HG03159 (cell line): ENCODE results near the gene TMEM69.
A peak's percentile ranks its signal among the peaks of the same experiment; 100 is the strongest.
"Not testable (repeated sequence)": the region's sequence is repeated elsewhere in the genome, so short reads cannot be mapped to it uniquely, and the experiment has no call there.

ENCODE experiments used
- ATAC-seq: cut with Tn5 transposase; IDR thresholded peaks from one replicate; pipeline ENCODE4 v1.9.1; 2021; ENCODE audit warnings: mild to moderate bottlenecking, moderate library complexity; ENCODE audit not compliant: unreplicated experiment

Gene TMEM69

DNA sequence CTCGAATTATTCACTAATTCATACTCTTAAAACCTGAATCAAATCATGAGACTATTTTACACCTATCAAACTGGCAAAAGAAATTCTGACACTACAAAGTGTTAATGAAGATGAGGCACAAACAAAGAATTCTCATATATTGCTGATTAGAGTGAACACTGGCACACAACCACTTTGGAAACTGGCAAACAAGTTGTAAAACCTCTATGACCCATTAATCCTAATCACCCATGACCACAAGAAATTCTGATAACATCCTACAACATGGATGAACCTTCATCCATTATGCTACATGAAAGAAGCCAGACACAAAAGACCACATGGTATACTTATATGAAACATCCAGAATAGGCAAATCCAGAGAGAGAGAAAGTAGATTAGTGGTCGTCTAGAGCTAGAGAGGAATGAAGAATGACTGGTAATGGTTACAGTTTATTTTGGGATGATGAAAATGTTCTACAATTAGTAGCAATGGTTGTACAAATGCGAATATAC is 10.2 kb upstream of the TMEM69 start:
- ATAC-seq: no peak

DNA sequence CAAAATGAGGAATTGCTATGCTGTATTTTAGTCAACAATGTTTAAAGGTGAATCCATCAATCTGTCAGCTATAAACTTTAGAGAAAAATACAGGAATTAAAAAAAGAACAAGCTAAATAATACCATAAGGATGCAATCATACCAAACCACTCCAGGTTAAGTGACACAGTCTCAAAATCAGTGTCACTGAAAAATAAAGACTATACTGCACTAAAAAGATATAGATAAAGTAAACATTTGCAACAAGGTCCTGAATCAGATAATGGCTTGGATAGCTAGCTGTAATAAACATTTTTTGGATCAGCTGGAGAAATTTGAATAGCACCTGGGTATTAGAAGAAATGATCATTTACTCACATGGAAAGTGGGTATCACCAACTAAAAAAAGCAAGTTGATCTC is 9.5 kb upstream of the TMEM69 start:
- ATAC-seq: no peak

DNA sequence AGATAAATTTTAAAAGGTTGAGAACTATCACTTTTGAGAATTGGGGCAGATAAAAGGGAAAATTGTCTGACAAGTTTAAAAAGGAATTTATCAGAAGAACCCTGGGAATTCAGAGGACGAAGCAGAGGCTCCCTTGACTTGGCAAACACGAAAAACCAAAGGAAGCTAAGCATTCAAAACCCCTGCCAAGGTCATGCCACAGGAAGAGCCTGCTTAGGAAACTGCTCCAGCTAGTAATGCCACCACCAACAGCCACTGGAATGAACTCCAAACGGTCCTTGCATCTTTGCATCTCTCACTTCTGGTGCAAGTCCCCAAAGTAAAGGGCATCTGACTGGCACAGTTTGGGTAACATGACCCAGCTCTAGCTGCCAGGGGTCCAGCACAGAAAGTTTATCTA is 8.9 kb upstream of the TMEM69 start:
- ATAC-seq: no peak

DNA sequence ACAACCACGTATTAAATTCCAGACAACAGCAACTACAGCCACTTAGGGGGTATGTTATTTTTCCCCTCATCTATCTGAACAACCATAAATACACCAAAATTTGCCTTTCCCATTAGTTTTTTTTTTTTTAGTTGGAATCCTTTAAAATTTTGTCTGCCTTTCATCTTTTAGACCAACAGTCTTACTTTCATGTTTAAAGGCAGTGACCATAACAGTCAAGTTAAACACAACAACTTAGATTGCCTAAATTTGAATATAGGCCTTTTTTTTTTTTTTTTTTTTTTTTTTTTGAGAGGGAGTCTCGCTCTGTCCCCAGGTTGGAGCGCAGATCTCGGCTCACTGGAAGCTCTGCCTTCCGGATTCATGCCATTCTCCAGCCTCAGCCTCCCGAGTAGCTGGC is 5.0 kb upstream of the TMEM69 start:
- ATAC-seq: no peak

DNA sequence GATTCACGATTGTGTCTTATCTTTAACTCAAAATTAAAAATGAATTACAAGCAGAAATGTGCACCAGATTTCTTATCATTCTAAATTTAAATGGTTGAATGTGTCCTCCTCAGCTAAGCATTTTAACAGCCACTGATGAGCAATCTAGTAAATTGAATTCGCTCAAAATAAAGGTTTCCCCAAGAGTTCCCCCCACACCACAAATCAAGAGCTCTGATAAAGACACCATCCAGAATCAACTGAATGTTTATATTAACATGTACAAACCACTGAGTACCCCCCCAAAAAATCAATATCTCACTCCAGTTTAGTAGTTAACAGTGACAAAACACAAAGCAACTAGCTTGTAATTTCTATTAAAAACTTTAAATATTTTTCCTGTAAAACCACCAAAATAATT is 3.6 kb upstream of the TMEM69 start:
- ATAC-seq: no peak

DNA sequence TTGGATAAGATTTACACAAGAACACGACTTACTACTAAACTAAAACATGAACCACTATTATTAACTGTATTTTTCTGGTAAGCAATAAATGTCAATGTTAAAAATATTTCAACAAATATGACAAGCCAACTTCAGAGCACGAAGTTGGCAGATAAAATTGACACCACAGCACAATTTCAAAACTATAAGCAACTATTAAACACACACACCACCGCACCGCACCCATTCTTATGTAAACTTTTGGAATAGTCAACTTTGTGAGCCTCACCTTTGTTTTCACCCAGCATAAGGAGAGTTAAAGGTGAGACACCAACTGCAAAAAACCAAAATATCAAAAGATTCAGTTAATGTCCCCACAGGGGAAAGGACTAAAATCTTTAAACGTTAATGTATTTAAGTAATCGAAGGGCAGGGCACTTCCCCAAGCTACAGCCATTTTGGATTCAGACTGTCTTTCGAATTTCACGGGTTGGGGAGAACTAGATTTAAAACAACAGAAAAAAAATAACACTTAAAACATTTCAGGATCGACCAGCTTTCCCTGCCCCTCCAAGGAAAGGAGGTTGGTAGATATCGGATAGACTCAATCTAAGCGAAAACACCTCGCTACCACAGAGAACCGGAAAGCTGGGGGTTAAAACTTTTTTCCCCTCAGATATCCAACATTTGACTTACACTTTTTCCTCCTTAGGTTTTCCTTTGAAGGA is 2.5 kb upstream of the TMEM69 start:
- no peak for ATAC-seq

DNA sequence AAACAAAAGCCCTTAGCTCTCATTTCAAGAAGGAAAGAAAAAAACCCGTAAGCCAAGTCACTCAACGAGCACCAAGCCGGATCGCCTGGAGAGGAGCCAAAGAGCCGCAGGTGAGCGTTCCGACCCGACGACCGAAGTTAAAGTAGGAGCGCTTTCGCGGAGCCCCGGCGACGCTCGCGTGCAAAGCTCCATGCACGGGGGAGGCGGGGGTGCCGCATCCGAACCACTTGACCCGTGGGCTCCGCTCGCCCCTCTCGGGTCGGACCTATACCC is 2.0 kb upstream of the TMEM69 start:
- peak; percentile 8 for ATAC-seq

DNA sequence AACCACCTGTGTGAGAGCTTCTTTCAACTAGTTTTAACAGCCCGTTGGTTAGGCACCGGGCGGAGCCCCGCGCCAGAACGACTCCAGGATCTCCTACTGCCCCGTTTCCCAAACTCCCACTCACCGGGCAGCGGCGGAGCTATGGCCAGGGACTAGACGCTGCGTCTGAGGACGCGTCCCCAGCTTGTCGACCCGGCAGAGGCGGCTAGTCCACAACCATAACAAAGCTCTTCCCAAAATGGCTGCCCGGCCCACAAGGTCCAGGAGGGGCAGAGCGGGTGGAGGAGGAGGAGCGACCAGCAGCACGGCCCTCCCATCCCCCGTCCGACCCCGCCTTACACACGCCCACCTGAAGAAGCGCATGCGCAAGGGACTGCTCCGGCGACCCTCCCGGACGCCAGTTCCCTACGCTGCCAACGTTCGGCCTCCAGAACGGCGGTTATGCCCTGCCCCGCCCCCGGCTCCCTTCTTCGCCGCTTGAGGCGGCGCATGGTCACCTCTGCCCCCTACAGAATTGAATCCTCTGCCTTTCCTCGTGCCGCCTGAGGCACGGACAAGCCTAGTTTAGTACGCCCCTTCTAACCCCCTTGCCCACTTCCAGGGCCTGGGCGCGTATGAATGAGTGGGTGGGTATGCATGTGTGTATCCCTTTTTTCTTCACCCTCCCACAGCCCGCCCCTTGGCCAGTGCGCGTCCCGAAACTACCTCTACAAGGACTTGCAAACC is 1.5 kb upstream of the TMEM69 start, which contains the start of gene GPBP1L1:
Gene GPBP1L1, minus strand, starts transcription at position 246 of the 726 bp plus-strand sequence. CDS start 27,446 bp downstream, outside the sequence.
- peak; percentile 63 for ATAC-seq

DNA sequence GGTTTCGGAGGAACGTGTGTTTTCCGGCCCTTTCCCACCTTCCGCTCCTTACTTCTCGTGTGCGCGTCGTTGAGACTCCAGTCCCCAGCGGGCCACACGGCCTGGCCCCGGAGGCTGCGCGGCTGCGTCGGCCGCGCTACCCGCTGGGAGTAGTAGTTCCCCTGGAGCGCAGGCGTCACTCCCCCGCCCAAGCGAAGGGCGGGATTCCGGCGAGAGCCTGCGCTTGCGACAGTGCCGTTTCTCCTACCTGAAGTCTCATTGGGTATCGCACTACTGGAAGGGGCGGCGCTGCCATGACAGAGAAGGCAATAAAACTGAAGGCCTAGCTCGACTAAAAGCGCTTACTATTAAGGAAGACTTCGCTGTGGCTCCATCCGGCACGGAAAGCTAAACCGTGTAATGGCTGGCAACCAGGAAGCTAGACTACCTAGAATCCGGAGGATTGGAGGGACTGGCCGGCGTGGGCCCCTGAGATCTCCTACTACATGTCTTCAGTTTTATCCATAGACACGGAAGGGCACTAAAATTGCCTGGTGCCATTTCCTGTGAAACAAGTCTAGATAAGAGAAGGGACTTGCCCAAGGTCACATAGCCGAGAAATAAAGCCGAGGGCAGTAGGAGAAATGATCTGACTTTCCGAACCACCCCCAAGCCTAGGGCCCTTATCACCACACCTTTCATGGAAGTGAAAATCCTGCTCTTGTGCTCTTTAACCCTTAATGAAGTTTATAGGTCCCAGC is 797 bp upstream of the TMEM69 start:
- peak; percentile 75 for ATAC-seq

DNA sequence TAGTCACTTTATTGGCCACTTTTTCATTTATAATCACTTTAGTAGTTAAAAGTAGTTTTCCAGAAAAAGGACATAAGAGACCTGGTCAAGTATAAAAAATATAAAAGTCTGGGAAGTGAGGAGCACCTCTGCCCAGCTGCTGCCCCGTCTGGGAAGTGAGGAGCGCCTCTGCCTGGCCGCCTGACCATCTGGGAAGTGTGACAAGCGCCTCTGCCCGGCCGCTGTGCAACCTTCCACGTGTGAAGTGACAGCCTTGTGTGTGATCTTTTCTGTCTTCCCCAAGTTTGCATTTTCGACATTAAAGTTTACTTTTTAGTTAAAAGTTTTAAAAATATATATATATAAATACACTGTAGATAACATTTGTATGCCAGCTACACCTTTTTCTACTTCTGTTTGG is 5.8 kb downstream of the TMEM69 start:
- not testable (repeated sequence) for ATAC-seq

DNA sequence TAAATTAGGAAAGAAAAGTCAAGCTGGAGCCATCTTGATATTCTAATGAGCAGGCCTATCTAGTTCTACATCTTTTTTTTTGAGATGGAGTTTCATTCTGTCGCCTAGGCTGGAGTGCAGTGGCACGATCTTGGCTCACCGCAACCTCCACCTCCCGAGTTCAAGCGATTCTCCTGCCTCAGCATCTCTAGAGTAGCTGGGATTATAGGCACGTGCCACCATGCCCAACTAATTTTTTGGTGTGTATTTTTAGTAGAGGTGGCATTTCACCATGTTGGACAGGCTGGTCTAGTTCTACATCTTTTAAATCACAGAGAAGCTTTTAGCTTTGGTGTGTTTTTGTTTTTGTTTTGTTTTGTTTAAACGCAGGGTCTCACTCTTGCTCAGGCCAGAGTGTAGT is 6.8 kb downstream of the TMEM69 start:
- no peak for ATAC-seq

DNA sequence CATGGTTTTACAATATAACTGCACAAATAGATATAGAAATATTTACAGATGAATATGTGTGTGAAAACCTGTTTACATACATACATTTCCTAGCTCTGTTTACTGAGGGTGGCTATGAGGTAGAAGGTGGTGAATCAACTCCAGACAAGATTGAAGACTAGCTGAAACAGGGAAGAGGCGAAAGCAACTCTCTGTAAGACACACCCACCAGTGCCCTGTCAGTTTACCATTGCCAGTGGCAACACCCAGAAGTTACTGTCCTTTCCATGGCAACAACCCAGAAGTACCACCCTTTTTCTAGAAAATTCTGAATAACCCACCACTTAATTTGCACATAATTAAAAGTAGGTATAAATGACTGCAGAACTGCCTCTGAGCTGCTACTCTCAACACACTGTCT is 16.7 kb downstream of the TMEM69 start:
- no peak for ATAC-seq

DNA sequence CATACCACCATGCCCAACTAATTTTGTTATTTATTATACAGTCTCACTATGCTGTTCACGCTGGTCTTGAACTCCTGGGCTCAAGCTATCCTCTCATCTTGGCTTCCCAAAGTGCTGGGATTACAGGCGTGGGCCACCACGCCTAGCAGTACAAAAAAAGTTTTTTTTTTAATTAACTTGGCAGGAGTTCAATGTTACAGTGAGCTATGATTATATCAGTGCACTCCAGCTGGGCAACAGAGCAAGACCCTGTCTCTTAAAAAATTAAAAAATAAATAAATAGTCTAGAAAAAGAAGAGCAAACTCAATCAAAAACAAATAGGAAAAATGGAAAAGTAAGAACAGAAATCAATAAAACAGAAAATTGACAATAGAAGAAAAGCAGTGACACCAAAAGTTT is 25.7 kb downstream of the TMEM69 start:
- ATAC-seq: no peak

DNA sequence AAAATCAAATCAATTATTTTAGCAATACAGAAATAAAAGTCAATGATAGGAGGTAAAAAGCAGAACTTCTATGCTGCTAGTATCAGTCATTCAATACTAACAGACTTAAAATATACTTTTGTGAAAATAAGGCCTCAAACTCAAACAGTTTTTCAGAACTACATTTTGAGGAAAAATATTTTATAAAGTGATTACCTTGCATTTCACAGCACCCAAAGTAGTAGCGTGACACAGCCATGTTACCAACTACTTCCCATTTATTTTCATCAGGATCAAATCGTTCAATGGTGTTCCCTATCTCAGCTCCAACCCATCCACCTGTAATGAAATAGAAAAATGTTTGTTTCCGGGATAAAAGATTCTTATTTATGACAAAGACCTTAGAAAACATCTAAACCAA is 28.7 kb downstream of the TMEM69 start:
- ATAC-seq: no peak

DNA sequence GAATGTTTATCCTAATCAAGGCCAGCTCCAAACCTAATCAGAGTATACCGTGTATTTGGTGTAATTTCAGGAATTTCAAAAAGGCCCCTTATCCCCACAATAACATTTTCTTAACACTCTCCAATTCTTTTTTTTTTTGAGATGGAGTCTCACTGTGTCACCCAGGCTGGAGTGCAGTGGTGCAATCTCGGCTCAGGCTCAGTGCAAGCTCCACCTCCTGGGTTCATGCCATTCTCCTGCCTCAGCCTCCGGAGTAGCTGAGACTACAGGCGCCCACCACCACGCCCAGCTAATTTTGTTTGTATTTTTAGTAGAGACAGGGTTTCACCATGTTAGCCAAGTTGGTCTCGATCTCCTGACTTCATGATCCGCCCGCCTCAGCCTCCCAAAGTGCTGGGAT is 29.4 kb downstream of the TMEM69 start:
- not testable (repeated sequence) for ATAC-seq

DNA sequence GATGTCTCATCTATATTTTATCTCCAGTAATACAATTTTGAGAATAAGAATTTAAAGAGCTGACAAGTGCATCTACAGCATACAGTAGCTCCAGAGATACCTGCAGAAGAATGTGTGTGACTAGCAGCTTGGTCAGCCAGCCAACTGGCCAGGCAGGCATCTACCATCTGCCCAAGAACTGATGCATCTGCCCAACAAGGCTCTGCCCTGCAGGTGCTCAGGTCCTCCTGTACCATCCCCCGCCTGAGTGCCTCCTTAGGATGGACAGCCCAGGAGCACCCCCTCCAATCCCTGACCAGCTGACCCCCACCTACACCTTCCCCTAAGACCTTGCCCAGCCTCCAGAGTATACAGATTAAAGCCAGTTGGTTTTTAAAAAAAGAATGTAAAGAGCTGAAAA is 30.3 kb downstream of the TMEM69 start:
- no peak for ATAC-seq

DNA sequence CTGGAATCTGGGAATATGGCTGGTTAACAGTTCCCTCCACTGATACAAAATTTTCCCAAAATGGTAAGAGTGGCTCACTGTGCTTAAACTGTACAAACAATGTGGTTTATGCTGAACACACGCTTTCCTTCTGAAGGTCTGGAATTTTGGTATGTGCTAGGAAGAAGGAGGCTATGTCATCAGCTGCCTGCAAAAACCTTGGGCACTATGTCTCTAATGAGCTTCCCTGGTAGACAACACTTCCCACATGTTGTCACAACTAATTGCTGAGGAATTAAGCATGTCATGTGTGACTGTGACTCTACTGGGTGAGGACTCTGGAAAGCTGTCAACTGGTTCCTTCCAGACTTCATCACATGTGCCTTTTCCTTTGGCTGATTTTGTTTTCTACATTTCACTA is 33.2 kb downstream of the TMEM69 start:
- no peak for ATAC-seq

DNA sequence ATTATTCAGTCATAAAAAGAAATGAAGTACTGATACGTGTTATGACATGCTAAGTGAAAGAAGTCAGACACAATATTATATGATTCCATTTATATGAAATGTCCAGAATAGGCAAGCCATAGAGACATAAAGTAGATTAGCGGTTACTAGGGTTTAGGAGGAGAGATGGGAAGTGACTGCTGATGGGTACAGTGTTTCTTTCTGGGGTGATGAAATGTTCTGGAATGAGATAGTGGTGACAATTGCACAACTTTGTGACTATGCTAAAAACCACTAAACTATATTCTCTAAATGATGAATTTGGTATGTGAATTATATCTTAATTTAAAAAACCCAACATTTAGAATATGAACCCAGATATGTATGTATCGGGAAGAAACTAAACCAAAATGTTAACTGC is 34.8 kb downstream of the TMEM69 start:
- ATAC-seq: no peak

DNA sequence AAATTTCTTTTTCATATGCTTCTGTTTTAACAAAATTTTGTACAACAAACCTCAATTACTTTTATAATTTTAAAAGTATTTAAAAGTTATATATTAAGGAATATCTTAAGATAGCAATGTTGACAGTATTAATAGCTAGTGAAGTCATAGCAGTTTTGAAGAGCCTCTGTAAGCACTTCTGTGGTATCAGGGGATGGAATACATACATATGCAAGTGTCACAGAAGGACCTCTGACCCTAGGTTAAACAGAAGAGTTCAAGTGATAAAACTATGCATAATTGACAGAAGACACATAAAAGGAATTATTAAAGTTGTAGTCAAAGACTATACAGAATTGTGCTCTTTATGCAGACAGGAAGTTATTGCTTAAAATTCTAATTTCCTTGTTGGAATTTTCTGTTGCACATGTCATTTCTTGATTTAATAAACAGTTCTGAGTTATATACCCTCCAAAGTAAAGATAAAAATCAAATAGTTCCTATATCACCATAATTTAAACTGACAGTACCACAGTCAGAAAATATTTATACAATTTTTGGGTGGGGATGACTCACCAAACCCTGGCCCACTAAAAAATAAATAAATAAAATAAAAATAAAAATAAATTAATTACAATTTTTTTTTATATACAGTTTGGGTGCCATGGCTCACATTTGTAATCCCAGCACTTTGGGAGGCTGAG is 35.4 kb downstream of the TMEM69 start:
- ATAC-seq: no peak

DNA sequence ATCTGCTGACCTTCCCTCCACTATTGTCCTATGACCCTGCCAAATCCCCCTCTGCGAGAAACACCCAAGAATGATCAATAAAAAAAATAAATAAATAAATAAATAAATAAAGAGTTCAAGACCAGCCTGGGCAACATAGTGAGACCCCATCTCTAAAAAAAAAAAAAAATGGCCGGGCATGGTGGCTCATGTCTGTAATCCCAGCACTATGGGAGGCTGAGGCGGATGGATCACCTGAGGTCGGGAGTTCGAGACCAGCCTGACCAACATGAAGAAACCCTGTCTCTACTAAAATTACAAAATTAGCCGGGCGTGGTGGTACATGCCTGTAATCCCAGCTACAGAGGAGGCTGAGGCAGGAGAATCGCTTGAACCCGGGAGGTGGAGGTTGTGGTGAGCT is 38.0 kb downstream of the TMEM69 start:
- ATAC-seq: not testable (repeated sequence)

DNA sequence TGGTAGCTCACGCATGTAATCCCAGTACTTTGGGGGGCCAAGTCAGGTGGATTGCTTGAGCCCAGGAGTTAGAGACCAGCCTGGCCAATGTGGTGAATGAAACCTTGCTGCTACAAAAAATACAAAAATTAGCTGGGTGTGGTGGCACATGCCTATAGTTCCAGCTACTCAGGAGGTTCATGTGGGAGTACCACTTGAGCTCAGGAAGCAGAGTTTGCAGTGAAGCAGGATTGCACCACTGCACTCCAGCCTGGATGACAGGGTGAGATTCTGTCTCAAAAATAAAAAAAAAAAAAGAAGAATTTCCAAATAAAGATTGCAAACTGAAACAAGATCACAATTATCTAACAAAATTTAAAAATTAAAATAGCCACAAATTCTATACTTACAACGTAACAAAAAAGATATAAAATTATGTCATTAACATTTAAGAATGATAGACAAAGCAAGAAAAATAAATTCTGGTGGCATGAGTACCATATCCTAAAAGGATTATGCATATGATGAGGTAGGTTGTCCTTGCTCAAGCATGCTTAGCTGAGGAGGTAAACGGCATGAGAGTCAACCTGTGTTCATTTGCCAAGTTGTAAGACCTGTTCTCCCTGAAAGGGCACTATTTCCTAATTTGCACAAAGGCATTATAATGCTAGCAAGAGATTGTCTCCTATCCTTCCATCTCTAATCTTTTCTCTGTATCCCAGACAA is 42.2 kb downstream of the TMEM69 start:
- ATAC-seq: no peak
